Endothelial cell of umbilical vein (primary cell): ENCODE data around the gene CD83. TPM values are rescaled to one million over a fixed set of nuclear protein-coding genes. Genes with fewer than 3 reads are reported as not detected.

Source experiments
- BruUV-seq: library from RNA; stranded (reverse); fragments of 400-500 nt; replicated peaks from 2 replicates; lab custom pipeline; 2021; lab: Mats Ljungman, UMichigan
- CTCF ChIA-PET: fragments of 300-600, 350-600 bp; sonication (Branson Sonifier 250); formaldehyde crosslinking; loops from one replicate; lab custom pipeline; 2021; ENCODE audit warnings: antibody characterized with exemption, inconsistent platforms; lab: Charles Lee
- POLR2A ChIA-PET: fragments of 300-600, 350-600 bp; sonication (Branson Sonifier 250); formaldehyde crosslinking; loops from one replicate; lab custom pipeline; 2021; ENCODE audit warnings: antibody characterized with exemption, inconsistent platforms; lab: Charles Lee
- DNase-seq: peaks from one replicate; pipeline ENCODE4 v3.0.0-alpha.2; 2011; ENCODE audit warnings: low read depth, low spot score
- FAIRE-seq: peaks from 2 replicates; lab custom pipeline; 2011; peaks lifted over from hg19 to GRCh38; lab: Jason Lieb, UNC
- H2AFZ ChIP-seq: 2 replicates; pipeline ENCODE4 v1.6.0; 2012; ENCODE audit warnings: low read depth, low read length, control low read depth, inconsistent platforms
- H3K27ac ChIP-seq: 2 replicates; pipeline ENCODE4 v1.5.1; 2011; ENCODE audit warnings: low read depth, mild to moderate bottlenecking, control low read depth, low read length, moderate library complexity; ENCODE audit not compliant: insufficient read depth
- H3K27me3 ChIP-seq, 2 experiments: 2 replicates each; pipeline versions ENCODE4 v1.6.0 to v1.6.1; 2011; ENCODE audit warnings: low read length in 2 of 2, mixed read lengths in 1 of 2; ENCODE audit not compliant: control insufficient read depth in 2 of 2, insufficient read depth in 2 of 2
- H3K36me3 ChIP-seq, 2 experiments: 2 replicates in 1 of 2; 3 replicates in 1 of 2; pipeline ENCODE4 v1.5.1; 2011; ENCODE audit warnings: low read length in 2 of 2, mild to moderate bottlenecking in 1 of 2, moderate library complexity in 1 of 2; ENCODE audit not compliant: control insufficient read depth in 2 of 2, insufficient read depth in 2 of 2; ENCODE audit errors: extremely low read depth in 1 of 2
- H3K4me1 ChIP-seq: 3 replicates; pipeline ENCODE4 v1.5.1; 2011; ENCODE audit warnings: mild to moderate bottlenecking, low read length; ENCODE audit not compliant: control insufficient read depth, insufficient read depth; ENCODE audit errors: extremely low read depth
- H3K4me2 ChIP-seq: 2 replicates; pipeline ENCODE4 v1.6.1; 2011; ENCODE audit warnings: low read length, control low read depth, mixed read lengths; ENCODE audit not compliant: insufficient read depth
- H3K4me3 ChIP-seq, 3 experiments: fragments of 200-600 bp in 1 of 3; sonication (generic), shearing (Covaris generic) in 1 of 3; replicated peaks in 1 of 3; 2 replicates each; pipeline ENCODE4 v1.5.1; 2011 to 2016; ENCODE audit warnings: control low read depth in 3 of 3, low read length in 3 of 3, mild to moderate bottlenecking in 2 of 3, inconsistent platforms in 1 of 3, low read depth in 1 of 3, moderate library complexity in 1 of 3; ENCODE audit not compliant: insufficient read depth in 1 of 3
- H3K79me2 ChIP-seq: 2 replicates; pipeline ENCODE4 v1.6.0; 2012; ENCODE audit warnings: low read length, inconsistent platforms; ENCODE audit not compliant: control insufficient read depth, insufficient read depth
- H3K9ac ChIP-seq: replicated peaks from 2 replicates; pipeline ENCODE3; 2011; ENCODE audit warnings: low read length, control low read depth; ENCODE audit not compliant: insufficient read depth; ENCODE audit errors: extremely low read depth
- H3K9me1 ChIP-seq: replicated peaks from 3 replicates; pipeline ENCODE4 v1.6.0; 2011; ENCODE audit warnings: mild to moderate bottlenecking, low read length; ENCODE audit not compliant: control insufficient read depth, insufficient read depth; ENCODE audit errors: extremely low read depth
- H3K9me3 ChIP-seq: replicated peaks from 2 replicates; pipeline ENCODE4 v1.5.1; 2012; ENCODE audit warnings: low read length, inconsistent platforms; ENCODE audit not compliant: control insufficient read depth, insufficient read depth
- H4K20me1 ChIP-seq: replicated peaks from 2 replicates; pipeline ENCODE3; 2011; ENCODE audit warnings: mild to moderate bottlenecking, low read length; ENCODE audit not compliant: control insufficient read depth, insufficient read depth; ENCODE audit errors: extremely low read depth
- EZH2 ChIP-seq: IDR thresholded peaks from 2 replicates; pipeline ENCODE4 v1.6.1; 2012; ENCODE audit warnings: borderline replicate concordance, low read depth, mild to moderate bottlenecking, moderate library complexity, low read length, inconsistent platforms; ENCODE audit not compliant: severe bottlenecking
- FOS ChIP-seq: IDR thresholded peaks from 2 replicates; pipeline ENCODE4 v1.6.1; 2011; ENCODE audit warnings: mild to moderate bottlenecking, low read length, moderate library complexity, borderline replicate concordance; ENCODE audit not compliant: insufficient read depth
- GATA2 ChIP-seq: IDR thresholded peaks from 2 replicates; pipeline ENCODE4 v1.7.0; 2011; ENCODE audit warnings: low read depth, mild to moderate bottlenecking, moderate library complexity, mixed read lengths, low read length; ENCODE audit not compliant: insufficient read length, insufficient read depth
- JUN ChIP-seq: IDR thresholded peaks from 2 replicates; pipeline ENCODE4 v1.6.1; 2011; ENCODE audit warnings: borderline replicate concordance, low read depth; ENCODE audit not compliant: insufficient read length, insufficient read depth
- MYC ChIP-seq: IDR thresholded peaks from one replicate; pipeline ENCODE4 v1.6.1; 2011; ENCODE audit warnings: mild to moderate bottlenecking, low read depth, low read length
- POLR2A ChIP-seq: IDR thresholded peaks from 2 replicates; pipeline ENCODE4 v1.6.1; 2012; ENCODE audit warnings: low read depth, mild to moderate bottlenecking, control low read depth, low read length
- POLR2AphosphoS5 ChIP-seq: IDR thresholded peaks from 2 replicates; pipeline ENCODE4 v1.6.1; 2012; ENCODE audit warnings: low read depth, mild to moderate bottlenecking, control low read depth, low read length, moderate library complexity; ENCODE audit not compliant: insufficient read depth
- dilution Hi-C: fragments of 300-500 bp; cut with MboI; formaldehyde crosslinking; loops from one replicate; pipeline ENCODE4 v1.15.0; 2019; ENCODE audit warnings: low sequenced_read_pairs; ENCODE audit not compliant: extremely low pct_ligation_motif_present
- intact Hi-C: fragments of 100-400 bp; cut with micrococcal nuclease; formaldehyde crosslinking; loops from one replicate; pipeline ENCODE4 v1.10.0; 2022
- polyA plus RNA-seq, 4 experiments: library from polyadenylated mRNA; depleted of rRNA in 3 of 4; stranded (reverse) in 3 of 4; unstranded in 1 of 4; fragments of >200 nt; gene quantifications; 2 replicates each; pipeline versions ENCODE4 v1.2.1 to v1.2.3, GENCODE V29; 2011 to 2012; ENCODE audit warnings: missing spikeins in 1 of 4
- total RNA-seq: library from RNA; stranded (reverse); gene quantifications from 2 replicates; pipeline ENCODE4 v1.2.3, GENCODE V29; 2021
- TF ChIP-seq, protein P1 (sequence below): IDR thresholded peaks from 2 replicates; pipeline ENCODE4 v1.6.1; 2011; ENCODE audit not compliant: insufficient read depth, insufficient read length
- TF ChIP-seq, protein P2 (sequence below), 2 donors: IDR thresholded peaks; 1 replicate in 1 of 2; 2 replicates in 1 of 2; pipeline ENCODE4 v1.5.1; 2011; ENCODE audit warnings: low read length in 2 of 2, mild to moderate bottlenecking in 2 of 2, moderate library complexity in 2 of 2, control low read depth in 1 of 2, inconsistent platforms in 1 of 2, low read depth in 1 of 2; ENCODE audit not compliant: insufficient read depth in 1 of 2; ENCODE audit errors: extremely low read depth in 1 of 2

Gene CD83
- total and polyA plus RNA-seq, 2 donors (not counting 3 experiments of a cell fraction or from before 2014, with no cell fraction given) = 0.40 to 0.46 TPM

DNA sequence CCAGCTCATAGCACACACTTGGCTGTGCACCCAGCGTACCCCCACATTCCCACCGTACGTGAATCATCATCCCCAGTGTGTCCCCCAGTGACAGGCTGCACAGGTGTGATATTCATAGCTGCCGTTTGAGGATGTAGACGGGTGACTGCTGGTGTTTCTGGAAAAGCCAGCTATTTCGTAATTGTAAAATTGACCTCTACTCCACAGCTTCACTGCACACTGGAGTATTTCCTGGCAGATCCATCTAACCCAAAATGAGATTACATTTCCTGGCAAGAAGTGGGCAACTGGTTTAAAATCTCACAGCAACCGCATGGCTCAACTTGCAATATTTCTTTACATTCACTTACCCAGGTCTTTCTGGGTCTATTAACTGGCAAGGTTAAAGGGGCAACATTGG is 30.3 kb downstream of the CD83 start:
- H4K20me1 ChIP-seq = no peaks in the 10 kb centered on the region
- CTCF ChIA-PET = interaction anchor here (0.9 to 2.7 kb wide), 2 partner anchors 81 to 239 kb away, joined by 3 to 15 read pairs; no protein-coding TSS in a partner anchor
- dilution Hi-C loops (no loop called here), intact Hi-C loops (loop anchor here (10.0 kb wide), 1 partner anchor 103 kb away; no protein-coding TSS in a partner anchor)
- H3K4me2 ChIP-seq = no peak overlapping the region
- TF ChIP-seq, protein P1, sequence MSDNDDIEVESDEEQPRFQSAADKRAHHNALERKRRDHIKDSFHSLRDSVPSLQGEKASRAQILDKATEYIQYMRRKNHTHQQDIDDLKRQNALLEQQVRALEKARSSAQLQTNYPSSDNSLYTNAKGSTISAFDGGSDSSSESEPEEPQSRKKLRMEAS = no peak
- TF ChIP-seq GATA2 (no peak), POLR2AphosphoS5 (no peak), MYC (no peak), FOS (no peak), JUN (no peak), EZH2 (no peak), POLR2A (no peak)
- TF ChIP-seq, protein P2, sequence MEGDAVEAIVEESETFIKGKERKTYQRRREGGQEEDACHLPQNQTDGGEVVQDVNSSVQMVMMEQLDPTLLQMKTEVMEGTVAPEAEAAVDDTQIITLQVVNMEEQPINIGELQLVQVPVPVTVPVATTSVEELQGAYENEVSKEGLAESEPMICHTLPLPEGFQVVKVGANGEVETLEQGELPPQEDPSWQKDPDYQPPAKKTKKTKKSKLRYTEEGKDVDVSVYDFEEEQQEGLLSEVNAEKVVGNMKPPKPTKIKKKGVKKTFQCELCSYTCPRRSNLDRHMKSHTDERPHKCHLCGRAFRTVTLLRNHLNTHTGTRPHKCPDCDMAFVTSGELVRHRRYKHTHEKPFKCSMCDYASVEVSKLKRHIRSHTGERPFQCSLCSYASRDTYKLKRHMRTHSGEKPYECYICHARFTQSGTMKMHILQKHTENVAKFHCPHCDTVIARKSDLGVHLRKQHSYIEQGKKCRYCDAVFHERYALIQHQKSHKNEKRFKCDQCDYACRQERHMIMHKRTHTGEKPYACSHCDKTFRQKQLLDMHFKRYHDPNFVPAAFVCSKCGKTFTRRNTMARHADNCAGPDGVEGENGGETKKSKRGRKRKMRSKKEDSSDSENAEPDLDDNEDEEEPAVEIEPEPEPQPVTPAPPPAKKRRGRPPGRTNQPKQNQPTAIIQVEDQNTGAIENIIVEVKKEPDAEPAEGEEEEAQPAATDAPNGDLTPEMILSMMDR (IDR thresholded peaks at IDR 0.05; ENCODE audit: extremely low read depth in 1 of 2, insufficient read depth in 1 of 2, low read depth in 1 of 2, low read length in 2 of 2) = no peak
- no peak overlapping the region for H3K9ac ChIP-seq
- H3K27ac ChIP-seq = no peak overlapping the region
- no TSS peak for BruUV-seq
- DNase-seq = no peak
- no peak for FAIRE-seq
- POLR2A ChIA-PET = no interaction called here
- H3K36me3 ChIP-seq = no peaks in the 10 kb centered on the region
- no peaks in the 10 kb centered on the region for H3K79me2 ChIP-seq
- H3K27me3 ChIP-seq = no peaks in the 10 kb centered on the region
- H3K9me1 ChIP-seq = no peaks in the 10 kb centered on the region
- H3K4me1 ChIP-seq = no peaks in the 10 kb centered on the region
- H3K9me3 ChIP-seq = no peaks in the 10 kb centered on the region
- H3K4me3 ChIP-seq = no peak overlapping the region
- H2AFZ ChIP-seq = no peak overlapping the region
